BJ (cell line): ENCODE data around the gene DIP2C. TPM values are rescaled to one million over a fixed set of nuclear protein-coding genes. Genes with fewer than 3 reads are reported as not detected.

Experiments used
- CTCF ChIA-PET: fragments of 350-600 bp; formaldehyde crosslinking; extraction: SDS; loops from one replicate; lab custom pipeline; 2021; ENCODE audit warnings: antibody characterized with exemption, inconsistent platforms; lab: Yijun Ruan, JAX
- POLR2A ChIA-PET: fragments of 300-600 bp; sonication (Branson Sonifier 250); formaldehyde crosslinking; extraction: SDS; loops from one replicate; lab custom pipeline; 2021; ENCODE audit warnings: antibody characterized with exemption; lab: Charles Lee
- DNase-seq: peaks from one replicate; pipeline ENCODE4 v3.0.0-alpha.2; 2011; ENCODE audit warnings: low read depth
- H3K27me3 ChIP-seq: 2 replicates; pipeline ENCODE4 v1.6.0; 2011; ENCODE audit warnings: low read length; ENCODE audit not compliant: control insufficient read depth, insufficient read depth
- H3K36me3 ChIP-seq: 2 replicates; pipeline ENCODE4 v1.5.1; 2011; ENCODE audit warnings: low read length; ENCODE audit not compliant: control insufficient read depth, insufficient read depth
- H3K4me3 ChIP-seq: 2 replicates; pipeline ENCODE4 v1.5.1; 2011; ENCODE audit warnings: low read depth, mild to moderate bottlenecking, control low read depth, low read length
- polyA plus RNA-seq: library from polyadenylated mRNA; depleted of rRNA; stranded (reverse); fragments of >200 nt; gene quantifications from 2 replicates; pipeline ENCODE4 v1.2.3, GENCODE V29; 2011
- TF ChIP-seq, protein P1 (sequence below): IDR thresholded peaks from 2 replicates; pipeline ENCODE4 v1.5.1; 2011; ENCODE audit warnings: low read depth, mild to moderate bottlenecking, control low read depth, inconsistent platforms, low read length, moderate library complexity; ENCODE audit not compliant: insufficient read depth

DIP2C gene
- polyA plus RNA-seq, 1 experiment, result 9.3 TPM

DNA sequence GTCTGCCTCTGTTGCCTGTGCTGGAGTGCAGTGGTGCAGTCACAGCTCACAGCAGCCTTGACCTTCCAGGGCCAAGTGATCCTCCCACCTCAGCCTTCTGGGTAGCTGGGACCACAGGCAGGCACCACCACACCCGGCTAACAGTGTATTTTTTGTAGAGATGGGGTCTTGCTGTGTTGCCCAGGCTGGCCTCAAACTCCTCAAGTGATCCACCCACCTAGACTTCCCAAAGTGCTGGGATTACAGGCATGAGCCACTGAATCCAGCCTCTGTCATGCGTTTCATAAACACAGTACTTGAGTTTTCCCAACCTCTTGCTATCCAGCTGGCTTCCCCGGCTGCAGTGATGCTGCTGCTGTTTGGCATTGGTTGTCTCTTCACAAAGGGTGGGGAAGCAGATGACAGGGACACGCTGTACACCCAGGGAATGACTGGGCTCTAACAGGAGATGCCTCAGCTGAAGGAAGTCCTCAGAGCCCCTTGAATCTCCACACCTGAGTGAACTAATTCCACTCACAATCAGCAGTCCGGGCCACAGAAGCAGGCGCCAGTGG is 191.5 kb downstream of the DIP2C start:
- TF ChIP-seq, protein P1, sequence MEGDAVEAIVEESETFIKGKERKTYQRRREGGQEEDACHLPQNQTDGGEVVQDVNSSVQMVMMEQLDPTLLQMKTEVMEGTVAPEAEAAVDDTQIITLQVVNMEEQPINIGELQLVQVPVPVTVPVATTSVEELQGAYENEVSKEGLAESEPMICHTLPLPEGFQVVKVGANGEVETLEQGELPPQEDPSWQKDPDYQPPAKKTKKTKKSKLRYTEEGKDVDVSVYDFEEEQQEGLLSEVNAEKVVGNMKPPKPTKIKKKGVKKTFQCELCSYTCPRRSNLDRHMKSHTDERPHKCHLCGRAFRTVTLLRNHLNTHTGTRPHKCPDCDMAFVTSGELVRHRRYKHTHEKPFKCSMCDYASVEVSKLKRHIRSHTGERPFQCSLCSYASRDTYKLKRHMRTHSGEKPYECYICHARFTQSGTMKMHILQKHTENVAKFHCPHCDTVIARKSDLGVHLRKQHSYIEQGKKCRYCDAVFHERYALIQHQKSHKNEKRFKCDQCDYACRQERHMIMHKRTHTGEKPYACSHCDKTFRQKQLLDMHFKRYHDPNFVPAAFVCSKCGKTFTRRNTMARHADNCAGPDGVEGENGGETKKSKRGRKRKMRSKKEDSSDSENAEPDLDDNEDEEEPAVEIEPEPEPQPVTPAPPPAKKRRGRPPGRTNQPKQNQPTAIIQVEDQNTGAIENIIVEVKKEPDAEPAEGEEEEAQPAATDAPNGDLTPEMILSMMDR, result no peak
- no peak overlapping the region for H3K4me3 ChIP-seq
- no peaks in the 10 kb centered on the region; the same call in 1 of the 2 replicates for H3K36me3 ChIP-seq
- H3K27me3 ChIP-seq, result no peaks in the 10 kb centered on the region
- no peak for DNase-seq
- POLR2A ChIA-PET, result no interaction called here
- CTCF ChIA-PET, result interaction anchor here (0.6 to 2.5 kb wide), 2 partner anchors 13 to 287 kb away, joined by 3 to 7 read pairs; no protein-coding TSS in a partner anchor

DNA sequence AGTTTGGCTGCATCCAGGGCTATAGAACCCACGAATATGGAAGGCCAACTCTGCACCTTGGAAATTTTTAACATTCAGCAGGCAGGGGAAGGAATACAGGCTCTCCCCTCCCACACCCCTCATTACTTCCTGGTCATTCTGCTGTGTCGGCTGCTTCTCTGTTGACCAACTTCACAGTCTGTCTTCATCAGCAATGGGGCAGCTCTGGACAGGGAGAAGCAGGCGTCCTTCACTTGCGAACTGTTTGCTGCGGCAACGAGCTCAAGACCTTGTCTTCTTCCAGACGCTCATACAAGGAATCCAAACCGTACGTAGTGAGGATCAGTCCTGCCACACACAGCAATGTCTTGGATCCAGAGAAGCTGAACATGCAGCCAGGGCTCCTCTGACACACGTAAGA is 192.2 kb downstream of the DIP2C start:
- DNase-seq, result no peak
- CTCF ChIA-PET, result interaction anchor here (2.5 kb wide), 1 partner anchor 13 kb away, joined by 7 read pairs; no protein-coding TSS in a partner anchor

GRCh38 chr10:494556-494955 is 194.9 kb downstream of the DIP2C start:
- CTCF ChIA-PET, result no interaction called here

More for the DNA sequence above, 192.2 kb downstream of the DIP2C start:
- no peaks in the 10 kb centered on the region for H3K27me3 ChIP-seq
- H3K4me3 ChIP-seq, result no peak overlapping the region
- TF ChIP-seq, protein P1, result no peak
- POLR2A ChIA-PET, result no interaction called here
- H3K36me3 ChIP-seq, result no peaks in the 10 kb centered on the region; the same call in 1 of the 2 replicates

GRCh38 chr10:494149-494542 is 195.3 kb downstream of the DIP2C start:
- DNase-seq, result no peak
- no peaks in the 10 kb centered on the region for H3K27me3 ChIP-seq
- CTCF ChIA-PET, result no interaction called here
- H3K36me3 ChIP-seq, result no peaks in the 10 kb centered on the region; the same call in 1 of the 2 replicates
- TF ChIP-seq, protein P1, result no peak
- no peak overlapping the region for H3K4me3 ChIP-seq
- POLR2A ChIA-PET, result no interaction called here

More at GRCh38 chr10:494556-494955, 194.9 kb downstream of the DIP2C start:
- DNase-seq, result no peak
- TF ChIP-seq, protein P1, result no peak
- POLR2A ChIA-PET, result no interaction called here
- H3K27me3 ChIP-seq, result no peaks in the 10 kb centered on the region
- no peaks in the 10 kb centered on the region; the same call in 1 of the 2 replicates for H3K36me3 ChIP-seq
- H3K4me3 ChIP-seq, result no peak overlapping the region

DNA sequence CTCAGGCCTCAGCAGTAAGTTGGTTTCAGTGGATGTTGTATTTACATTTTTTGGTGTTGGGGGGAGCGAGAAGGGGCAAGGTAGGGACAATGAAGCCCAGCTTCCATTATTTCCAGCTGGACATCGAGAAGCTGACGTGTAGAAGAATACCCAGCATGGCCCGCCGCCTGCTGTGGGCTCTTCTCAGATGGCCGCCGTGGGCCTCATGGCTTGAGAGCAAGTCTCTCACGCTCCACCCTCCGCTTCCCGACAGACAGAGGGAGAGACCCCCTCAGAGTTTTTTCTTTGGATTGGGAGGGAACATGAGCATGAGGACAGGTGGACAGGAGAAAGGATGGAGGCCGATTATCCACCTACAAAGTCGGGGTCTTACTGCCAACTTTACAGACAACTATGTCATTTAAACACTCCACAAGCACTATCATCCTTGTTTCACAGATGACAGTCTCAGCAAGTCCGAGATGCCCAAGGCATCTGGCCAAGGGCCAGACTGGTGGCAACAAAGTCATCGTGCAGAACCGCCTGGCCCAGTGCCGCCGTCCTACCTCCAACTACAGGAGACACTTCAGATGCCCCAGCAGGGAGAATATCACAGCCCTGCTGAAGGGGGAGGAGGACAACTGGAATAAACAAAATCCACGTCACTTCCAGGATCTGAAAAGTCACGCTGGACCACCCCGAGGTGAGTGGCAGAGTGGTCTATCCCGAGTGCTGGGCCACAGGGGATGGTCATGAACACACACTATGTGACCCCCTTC is 195.9 kb downstream of the DIP2C start:
- Histone ChIP-seq H3K4me3 (no peak overlapping the region), H3K27me3 (no peaks in the 10 kb centered on the region), H3K36me3 (no peaks in the 10 kb centered on the region; the same call in 1 of the 2 replicates)
- CTCF ChIA-PET, result no interaction called here
- TF ChIP-seq, protein P1, result no peak
- DNase-seq, result no peak
- POLR2A ChIA-PET, result no interaction called here
